CD4-positive, alpha-beta T cell (primary cell): ENCODE measurements around the gene TIGD1. TPM values are rescaled to one million over a fixed set of nuclear protein-coding genes. Genes with fewer than 3 reads are reported as not detected.

Source experiments
- ATAC-seq: fragments of 200-7000 bp; cut with Tn5 transposase; one replicate; pipeline ENCODE4 v1.10.0; 2022; ENCODE audit warnings: mild to moderate bottlenecking; ENCODE audit not compliant: poor library complexity
- CTCF ChIA-PET: fragments of 350-600 bp; sonication (Branson Sonifier 250); formaldehyde crosslinking; loops from one replicate; lab custom pipeline; 2021; ENCODE audit warnings: antibody characterized with exemption, inconsistent platforms; lab: Charles Lee
- POLR2A ChIA-PET: fragments of 350-600 bp; sonication (Branson Sonifier 250); formaldehyde crosslinking; loops from one replicate; lab custom pipeline; 2021; ENCODE audit warnings: antibody characterized with exemption, inconsistent platforms; lab: Charles Lee
- DNase-seq, 14 experiments: peaks; one replicate each; pipeline ENCODE4 v3.0.0-alpha.2; 2013 to 2020; ENCODE audit warnings: mixed read lengths in 2 of 14
- H3K27ac ChIP-seq, 2 donors: one replicate each; pipeline versions ENCODE4 v1.5.1 to v1.7.0; 2013; ENCODE audit warnings: low read length in 2 of 2, low read depth in 1 of 2, mild to moderate bottlenecking in 1 of 2
- H3K27me3 ChIP-seq, 2 experiments: 1 replicate in 1 of 2; 2 replicates in 1 of 2; pipeline versions ENCODE4 v1.6.1 to v1.7.0; 2013; ENCODE audit warnings: low read length in 2 of 2, control low read depth in 1 of 2, mild to moderate bottlenecking in 1 of 2, moderate library complexity in 1 of 2; ENCODE audit not compliant: insufficient read depth in 2 of 2, control insufficient read depth in 1 of 2
- H3K36me3 ChIP-seq: one replicate; pipeline ENCODE4 v1.6.1; 2013; ENCODE audit warnings: low read length, control low read depth; ENCODE audit not compliant: insufficient read depth
- H3K4me1 ChIP-seq: one replicate; pipeline ENCODE4 v1.6.1; 2013; ENCODE audit warnings: low read length, control low read depth; ENCODE audit not compliant: insufficient read depth
- H3K4me3 ChIP-seq: one replicate; pipeline ENCODE4 v1.5.1; 2013; ENCODE audit warnings: mild to moderate bottlenecking, low read length, moderate library complexity
- H3K9me3 ChIP-seq, 2 experiments: 1 replicate in 1 of 2; 2 replicates in 1 of 2; pipeline versions ENCODE4 v1.6.1 to v1.7.0; 2013; ENCODE audit warnings: low read length in 2 of 2, mild to moderate bottlenecking in 2 of 2, control low read depth in 1 of 2, moderate library complexity in 1 of 2; ENCODE audit not compliant: control insufficient read depth in 1 of 2, insufficient read depth in 1 of 2
- H3K27ac Mint-ChIP-seq: one replicate; pipeline ENCODE4 v1.8.0; 2020; ENCODE audit warnings: mixed read lengths
- H3K27me3 Mint-ChIP-seq: one replicate; pipeline ENCODE4 v1.8.0; 2021; ENCODE audit warnings: mixed read lengths
- H3K36me3 Mint-ChIP-seq: one replicate; pipeline ENCODE4 v1.8.0; 2021; ENCODE audit warnings: low read depth, mixed read lengths
- H3K4me1 Mint-ChIP-seq: one replicate; pipeline ENCODE4 v1.8.0; 2021; ENCODE audit warnings: low read depth, mixed read lengths
- H3K4me3 Mint-ChIP-seq: one replicate; pipeline ENCODE4 v1.8.0; 2020; ENCODE audit warnings: mild to moderate bottlenecking, mixed read lengths
- H3K9me3 Mint-ChIP-seq: one replicate; pipeline ENCODE4 v1.8.0; 2020; ENCODE audit warnings: mixed read lengths
- intact Hi-C, 2 experiments: fragments of 100-400 bp; cut with DNase I in 1 of 2; cut with micrococcal nuclease in 1 of 2; formaldehyde crosslinking; loops; one replicate each; pipeline versions ENCODE4 v1.15.1 to v1.9.0; 2023 to 2025; cut with DNase I, micrococcal nuclease
- total RNA-seq, 174 experiments: library from RNA in 2 of 174; stranded (reverse) in 2 of 174; gene quantifications; one replicate each; pipeline ENCODE4 v1.2.3 and lab custom pipeline; 2021 to 2026
- TF ChIP-seq, protein P1 (sequence below): fragments of 200-600 bp; IDR thresholded peaks from one replicate; pipeline ENCODE4 v1.8.0; 2022; ENCODE audit warnings: antibody characterized with exemption, mild to moderate bottlenecking

Gene TIGD1
- total RNA-seq, 2 experiments from 2014 or later = 22.1 to 22.2 TPM

DNA sequence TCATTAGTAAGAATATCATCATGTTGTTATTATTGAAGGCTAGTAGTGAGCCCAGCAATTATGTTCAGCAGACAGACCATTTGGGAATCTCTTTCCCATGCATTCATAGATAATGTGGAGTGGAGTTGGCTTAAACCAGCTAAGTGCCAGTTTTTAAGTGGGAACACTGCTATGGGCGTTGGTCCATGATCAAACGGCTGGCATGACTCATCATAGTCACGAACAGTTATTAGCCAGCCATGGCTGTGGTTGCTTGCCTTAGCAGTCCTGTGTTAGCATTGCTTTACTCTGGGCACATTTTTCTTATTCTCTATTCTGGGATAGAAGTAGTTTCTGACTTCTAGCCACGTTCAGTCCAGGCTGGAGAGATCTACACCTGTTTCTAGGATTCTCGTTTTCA is 17.8 kb upstream of the TIGD1 start:
- Mint-ChIP-seq H3K4me3 (no peak overlapping the region), H3K9me3 (no peaks in the 10 kb centered on the region), H3K36me3 (peaks cover 99% of the 10 kb centered on the region), H3K4me1 (no peaks in the 10 kb centered on the region), H3K27me3 (no peaks in the 10 kb centered on the region), H3K27ac (no peak overlapping the region)
- Histone ChIP-seq H3K4me1 (no peaks in the 10 kb centered on the region), H3K27ac (no peak overlapping the region), H3K4me3 (no peak overlapping the region), H3K9me3 (no peaks in the 10 kb centered on the region), H3K36me3 (peaks cover 77% of the 10 kb centered on the region), H3K27me3 (no peaks in the 10 kb centered on the region)
- POLR2A ChIA-PET = interaction anchor here (1.1 kb wide), 1 partner anchor 18 kb away, joined by 3 read pairs; the partner anchor contains the start of gene TIGD1
- CTCF ChIA-PET = no interaction called here
- no peak for DNase-seq
- intact Hi-C loops = no loop called here
- TF ChIP-seq, protein P1, sequence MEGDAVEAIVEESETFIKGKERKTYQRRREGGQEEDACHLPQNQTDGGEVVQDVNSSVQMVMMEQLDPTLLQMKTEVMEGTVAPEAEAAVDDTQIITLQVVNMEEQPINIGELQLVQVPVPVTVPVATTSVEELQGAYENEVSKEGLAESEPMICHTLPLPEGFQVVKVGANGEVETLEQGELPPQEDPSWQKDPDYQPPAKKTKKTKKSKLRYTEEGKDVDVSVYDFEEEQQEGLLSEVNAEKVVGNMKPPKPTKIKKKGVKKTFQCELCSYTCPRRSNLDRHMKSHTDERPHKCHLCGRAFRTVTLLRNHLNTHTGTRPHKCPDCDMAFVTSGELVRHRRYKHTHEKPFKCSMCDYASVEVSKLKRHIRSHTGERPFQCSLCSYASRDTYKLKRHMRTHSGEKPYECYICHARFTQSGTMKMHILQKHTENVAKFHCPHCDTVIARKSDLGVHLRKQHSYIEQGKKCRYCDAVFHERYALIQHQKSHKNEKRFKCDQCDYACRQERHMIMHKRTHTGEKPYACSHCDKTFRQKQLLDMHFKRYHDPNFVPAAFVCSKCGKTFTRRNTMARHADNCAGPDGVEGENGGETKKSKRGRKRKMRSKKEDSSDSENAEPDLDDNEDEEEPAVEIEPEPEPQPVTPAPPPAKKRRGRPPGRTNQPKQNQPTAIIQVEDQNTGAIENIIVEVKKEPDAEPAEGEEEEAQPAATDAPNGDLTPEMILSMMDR = no peak
- ATAC-seq = no peak

DNA sequence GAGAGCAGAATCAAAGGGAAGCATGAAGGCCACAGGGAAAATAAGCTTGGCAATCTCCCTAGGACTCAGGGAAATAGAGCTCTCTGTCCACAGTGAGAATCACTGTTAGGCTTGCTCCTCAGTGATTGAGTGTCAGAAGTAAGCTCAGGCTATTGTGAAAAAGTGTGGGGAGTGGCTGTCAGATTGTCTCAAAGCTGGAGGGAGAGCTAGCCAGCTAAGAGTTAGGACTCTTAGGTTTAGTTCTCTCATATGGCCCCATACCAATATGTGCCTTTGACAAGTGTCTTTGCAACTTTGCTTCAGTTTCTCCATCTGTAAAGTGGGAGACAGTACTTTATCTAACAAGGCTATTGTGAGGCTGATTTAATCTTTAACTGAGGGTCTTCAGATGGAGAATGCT is 17.4 kb upstream of the TIGD1 start:
- no peak overlapping the region for H3K27ac ChIP-seq
- CTCF ChIA-PET = no interaction called here
- ATAC-seq (no peak), DNase-seq (no peak)
- intact Hi-C loops = no loop called here
- Mint-ChIP-seq H3K9me3 (no peaks in the 10 kb centered on the region), H3K27me3 (no peaks in the 10 kb centered on the region), H3K4me1 (no peaks in the 10 kb centered on the region), H3K4me3 (no peak overlapping the region), H3K36me3 (peaks cover 100% of the 10 kb centered on the region), H3K27ac (no peak overlapping the region)
- no peak overlapping the region for H3K4me3 ChIP-seq
- H3K27me3 ChIP-seq = no peaks in the 10 kb centered on the region
- no peaks in the 10 kb centered on the region for H3K4me1 ChIP-seq
- TF ChIP-seq, protein P1 = no peak
- H3K9me3 ChIP-seq = no peaks in the 10 kb centered on the region
- H3K36me3 ChIP-seq = peaks cover 78% of the 10 kb centered on the region
- POLR2A ChIA-PET = interaction anchor here (1.1 kb wide), 1 partner anchor 18 kb away, joined by 3 read pairs; the partner anchor contains the start of gene TIGD1

DNA sequence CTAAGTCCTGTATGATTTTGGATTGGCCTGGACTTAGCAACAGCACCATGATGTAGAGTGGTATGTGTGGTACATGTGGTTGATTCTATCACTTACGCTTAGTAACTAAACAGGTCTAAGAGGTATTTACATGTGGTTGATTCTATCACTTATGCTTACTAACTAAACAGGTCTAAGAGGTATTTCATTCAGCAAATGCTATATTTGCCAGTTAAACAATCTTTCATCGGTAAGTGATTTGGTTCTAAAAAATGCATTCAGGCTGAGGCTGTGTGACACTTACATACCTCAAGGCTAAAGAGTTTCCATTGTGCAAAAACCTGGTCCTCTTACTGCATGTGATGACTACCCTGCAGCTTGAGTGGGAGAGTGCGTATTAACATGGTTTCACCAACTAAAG is 13.2 kb upstream of the TIGD1 start:
- CTCF ChIA-PET = no interaction called here
- POLR2A ChIA-PET = interaction anchor here (1.0 kb wide), 1 partner anchor 10 kb away, joined by 3 read pairs; no protein-coding TSS in a partner anchor
- peaks cover 96% of the 10 kb centered on the region for H3K36me3 Mint-ChIP-seq

More for the DNA sequence above, 13.2 kb upstream of the TIGD1 start:
- Mint-ChIP-seq H3K4me1 (no peaks in the 10 kb centered on the region), H3K4me3 (no peak overlapping the region), H3K27me3 (no peaks in the 10 kb centered on the region), H3K9me3 (no peaks in the 10 kb centered on the region), H3K27ac (no peak overlapping the region)
- H3K4me1 ChIP-seq = no peaks in the 10 kb centered on the region
- no peak overlapping the region for H3K4me3 ChIP-seq
- no peak for ATAC-seq
- no peaks in the 10 kb centered on the region for H3K9me3 ChIP-seq
- no peak for DNase-seq
- intact Hi-C loops = no loop called here
- H3K27me3 ChIP-seq = no peaks in the 10 kb centered on the region
- TF ChIP-seq, protein P1 = no peak
- no peak overlapping the region for H3K27ac ChIP-seq
- H3K36me3 ChIP-seq = peaks cover 87% of the 10 kb centered on the region
